GM18867 (cell line): ENCODE data around the gene IRX4.
"Not testable (repeated sequence)": the region's sequence is repeated elsewhere in the genome, so short reads cannot be mapped to it uniquely, and the experiment has no call there.

Source experiments
- ATAC-seq: cut with Tn5 transposase; IDR thresholded peaks from one replicate; pipeline ENCODE4 v1.9.1; 2021; ENCODE audit warnings: mild to moderate bottlenecking, moderate library complexity; ENCODE audit not compliant: unreplicated experiment

IRX4 gene

GRCh38 chr5:1879292-1880263 is 3.1 kb downstream of the IRX4 start:
- ATAC-seq = no peak

DNA sequence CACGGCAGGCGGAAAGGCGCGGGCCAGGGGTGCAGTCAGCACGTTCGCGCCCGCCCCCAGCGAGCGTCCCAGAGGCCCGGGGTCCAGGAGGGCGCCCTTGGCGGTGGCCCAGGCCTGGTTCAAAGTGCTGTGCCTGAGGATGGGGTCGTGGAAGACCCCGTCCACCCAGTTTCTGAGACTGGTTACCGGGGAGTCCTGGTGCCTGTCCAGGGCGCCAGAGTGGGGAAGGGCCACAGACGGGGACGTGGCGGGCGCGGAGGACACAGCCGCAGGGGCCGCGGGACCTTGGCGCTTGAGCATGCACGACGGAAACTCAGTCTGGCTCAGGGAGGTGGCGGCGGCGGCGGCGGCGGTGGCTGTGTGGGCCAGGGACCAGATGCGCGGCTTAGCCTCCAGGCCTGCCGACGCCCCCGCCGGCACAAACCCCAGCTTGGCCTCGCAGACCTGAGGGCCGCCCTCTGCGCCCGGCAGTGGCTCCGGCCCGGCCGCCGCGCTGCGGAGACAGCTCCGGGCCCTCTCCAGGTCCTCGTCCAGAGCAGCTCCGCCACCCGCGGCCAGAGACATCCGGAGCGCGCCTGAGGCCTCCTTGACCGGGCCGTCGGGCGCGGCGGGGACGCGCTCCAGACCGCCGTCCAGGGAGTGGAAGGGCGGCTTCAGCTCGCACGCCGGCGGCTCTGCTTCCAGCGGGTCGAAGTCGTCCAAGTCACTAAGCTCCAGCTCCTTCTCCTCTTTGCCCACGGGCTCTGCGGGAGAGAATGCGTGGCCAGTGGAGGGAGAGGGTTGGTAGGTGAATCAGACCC is 4.5 kb downstream of the IRX4 start:
- no peak for ATAC-seq

DNA sequence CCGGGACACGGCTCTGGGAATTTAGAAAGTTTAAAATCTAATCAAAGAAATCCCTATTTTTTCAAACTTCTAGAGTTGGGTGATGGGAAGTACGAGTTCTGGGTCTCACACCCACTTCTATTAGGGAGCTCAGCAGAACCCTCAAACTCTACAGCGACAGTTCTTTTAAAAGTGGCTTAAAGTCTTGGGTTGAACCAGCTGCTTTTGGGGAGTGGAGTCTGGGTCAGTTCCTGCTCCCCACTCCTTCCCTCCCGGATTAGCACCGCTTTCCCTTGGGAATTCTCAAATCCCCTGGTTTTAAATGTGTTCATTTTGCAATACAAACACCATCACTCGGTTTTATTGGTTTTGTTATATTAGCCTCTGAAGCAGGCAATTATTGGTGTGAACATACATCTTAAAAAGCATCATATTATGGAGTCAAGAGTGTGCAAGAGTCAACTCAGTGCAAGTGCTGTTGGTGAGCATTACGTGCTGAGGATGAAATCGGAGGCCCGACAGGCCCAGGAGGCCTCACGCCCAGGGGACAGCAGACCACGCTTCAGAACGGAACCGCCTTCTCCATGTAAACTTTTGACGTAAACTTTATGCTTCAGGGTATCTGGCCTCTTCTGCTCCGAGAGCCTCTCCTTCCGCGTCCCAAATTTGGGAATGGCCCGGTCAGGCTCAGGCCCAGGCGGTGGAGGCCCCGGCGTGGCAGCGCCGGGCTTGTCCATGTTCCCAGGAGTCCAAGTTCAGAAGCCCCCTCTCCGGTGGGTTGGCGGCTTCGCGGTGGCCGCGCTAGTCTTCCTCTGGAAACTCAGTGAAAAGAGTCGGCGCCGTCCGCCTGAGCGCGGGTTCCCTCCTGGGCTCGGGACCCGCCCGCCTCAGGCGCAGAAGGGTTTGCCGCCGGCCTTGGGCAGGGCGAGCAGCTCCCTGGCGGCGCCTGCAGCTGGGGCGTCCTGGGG is 5.3 kb downstream of the IRX4 start:
- ATAC-seq = no peak

GRCh38 chr5:1876660-1877064 is 6.1 kb downstream of the IRX4 start:
- ATAC-seq = no peak

GRCh38 chr5:1875843-1876659 is 6.7 kb downstream of the IRX4 start:
- ATAC-seq = no peak

DNA sequence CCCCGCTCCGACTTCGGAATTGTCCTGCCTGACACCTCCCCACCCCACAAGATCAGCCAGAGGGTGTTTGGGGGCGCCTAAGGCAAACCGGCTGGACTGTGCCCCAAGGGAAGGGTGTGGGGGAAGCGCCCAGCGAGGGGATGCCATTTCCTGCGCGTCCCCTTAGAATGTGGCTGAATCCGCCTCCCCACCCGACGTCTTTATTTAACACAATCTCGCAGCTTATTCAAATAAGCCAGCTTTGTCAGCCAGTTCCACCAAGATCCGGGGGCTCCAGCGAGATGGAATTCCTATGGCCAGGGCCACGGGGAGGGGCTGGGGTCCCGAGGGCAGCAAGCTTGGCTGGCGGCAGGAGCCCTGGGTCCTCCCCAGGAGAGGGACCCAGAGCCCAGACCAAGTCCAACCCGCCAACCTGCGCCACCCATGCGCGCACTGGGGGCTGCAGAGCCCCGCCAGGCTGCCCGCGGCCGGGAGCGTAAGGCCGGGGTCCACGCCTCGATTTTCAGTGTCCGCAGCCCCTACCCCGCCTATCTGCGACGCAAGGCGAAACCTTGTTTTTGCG is 7.4 kb downstream of the IRX4 start:
- ATAC-seq = no peak

DNA sequence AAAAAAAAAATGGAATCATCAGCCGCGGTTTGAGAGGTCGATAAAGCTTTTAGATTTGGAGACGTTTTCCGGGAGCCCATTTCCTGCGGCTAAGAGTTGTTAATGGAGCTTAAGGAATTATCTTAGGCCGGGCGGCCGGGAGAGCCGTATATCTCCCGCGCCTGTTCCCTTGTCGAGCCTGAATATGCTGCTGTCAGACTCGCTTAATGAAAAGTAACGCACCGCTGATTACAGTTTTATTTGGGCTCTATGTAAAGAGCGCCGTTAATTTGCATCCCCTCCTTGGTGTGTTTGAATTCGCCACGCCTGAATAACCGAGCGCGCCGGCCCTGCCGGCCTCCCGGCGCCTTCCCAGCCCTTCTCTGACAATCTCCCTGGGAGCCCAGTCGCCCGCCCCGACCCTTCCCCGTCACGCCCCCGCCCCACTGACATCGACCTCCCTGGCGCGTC is 7.9 kb downstream of the IRX4 start:
- ATAC-seq = no peak

DNA sequence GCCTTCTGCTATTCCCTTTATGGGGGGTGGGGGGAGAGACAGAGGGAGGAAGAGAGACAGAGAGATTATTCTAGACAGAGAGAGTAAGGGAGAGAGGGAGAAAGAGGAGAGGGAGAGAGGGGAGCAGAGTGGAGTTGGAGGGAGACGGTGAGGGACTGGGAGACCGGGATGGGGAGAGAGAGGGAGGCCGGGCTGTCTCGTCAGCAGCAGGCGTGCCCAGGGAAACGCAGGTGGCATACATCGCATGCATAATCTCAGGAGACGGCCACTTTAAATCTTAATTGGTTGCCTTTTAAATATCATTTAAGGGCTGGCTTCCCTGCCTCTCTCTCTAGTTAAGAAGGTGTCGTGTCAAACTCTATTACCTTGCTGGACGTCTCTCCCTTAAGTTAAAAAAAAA is 8.4 kb downstream of the IRX4 start:
- no peak for ATAC-seq

DNA sequence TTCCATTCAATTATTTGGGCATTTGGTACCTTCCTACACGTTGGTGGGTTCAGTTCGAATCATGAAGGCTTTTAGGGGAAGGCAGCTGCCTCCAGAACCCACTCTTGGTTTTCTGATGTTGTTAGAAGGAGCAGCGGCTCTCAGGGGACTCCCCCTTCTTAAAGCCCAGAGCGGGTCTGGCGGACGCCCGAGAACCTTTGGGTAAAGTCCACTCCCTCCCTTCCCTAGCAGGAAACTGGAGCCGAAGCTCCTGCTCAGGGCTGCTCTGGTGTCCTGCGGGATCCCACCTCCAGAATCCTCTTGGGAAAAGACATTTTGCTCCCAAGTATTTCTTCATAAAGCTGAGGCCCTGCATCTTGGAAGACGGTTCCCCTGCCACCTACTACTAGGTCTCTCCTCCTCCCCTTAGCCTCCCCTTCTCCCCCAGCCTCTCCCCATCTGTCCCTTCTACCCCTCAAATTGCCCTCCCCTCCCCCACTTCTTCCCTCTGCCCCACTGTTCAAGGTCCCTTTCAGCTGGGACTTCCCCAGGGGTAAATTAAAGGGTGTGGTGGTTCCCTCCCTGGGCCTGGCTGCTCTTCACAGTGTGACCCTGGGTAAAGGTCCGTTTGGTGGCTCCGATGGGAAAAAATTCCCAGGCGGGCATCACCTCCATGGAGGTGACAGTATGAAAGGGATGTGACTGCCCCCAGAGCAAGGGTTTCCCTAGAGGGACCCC is 9.3 kb downstream of the IRX4 start:
- no peak for ATAC-seq

- ATAC-seq = no peak
Observed at GRCh38 chr5:1871441-1871840, 11.3 kb downstream of the IRX4 start.

DNA sequence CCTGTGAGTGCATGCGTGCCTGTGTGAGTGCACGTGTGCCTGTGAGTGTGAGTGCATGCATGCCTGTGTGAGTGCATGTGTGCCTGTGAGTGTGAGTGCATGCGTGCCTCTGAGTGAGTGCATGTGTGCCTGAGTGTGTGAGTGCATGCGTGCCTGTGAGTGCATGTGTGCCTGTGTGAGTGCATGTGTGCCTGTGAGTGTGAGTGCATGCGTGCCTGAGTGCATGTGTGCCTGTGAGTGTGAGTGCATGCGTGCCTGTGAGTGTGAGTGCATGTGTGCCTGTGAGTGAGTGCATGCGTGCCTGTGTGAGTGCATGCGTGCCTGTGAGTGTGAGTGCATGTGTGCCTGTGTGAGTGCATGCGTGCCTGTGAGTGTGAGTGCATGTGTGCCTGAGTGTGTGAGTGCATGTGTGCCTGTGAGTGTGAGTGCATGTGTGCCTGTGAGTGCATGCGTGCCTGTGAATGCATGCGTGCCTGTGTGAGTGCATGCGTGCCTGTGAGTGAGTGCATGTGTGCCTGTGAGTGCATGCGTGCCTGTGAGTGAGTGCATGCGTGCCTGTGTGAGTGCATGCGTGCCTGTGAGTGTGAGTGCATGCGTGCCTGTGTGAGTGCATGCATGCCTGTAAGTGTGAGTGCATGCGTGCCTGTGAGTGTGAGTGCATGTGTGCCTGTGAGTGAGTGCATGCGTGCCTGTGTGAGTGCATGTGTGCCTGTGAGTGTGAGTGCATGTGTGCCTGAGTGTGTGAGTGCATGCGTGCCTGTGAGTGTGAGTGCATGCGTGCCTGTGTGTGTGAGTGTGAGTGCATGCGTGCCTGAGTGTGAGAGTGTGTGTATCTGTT is 12.1 kb downstream of the IRX4 start:
- ATAC-seq = not testable (repeated sequence)

GRCh38 chr5:1868886-1869475 is 13.7 kb downstream of the IRX4 start:
- ATAC-seq = no peak

DNA sequence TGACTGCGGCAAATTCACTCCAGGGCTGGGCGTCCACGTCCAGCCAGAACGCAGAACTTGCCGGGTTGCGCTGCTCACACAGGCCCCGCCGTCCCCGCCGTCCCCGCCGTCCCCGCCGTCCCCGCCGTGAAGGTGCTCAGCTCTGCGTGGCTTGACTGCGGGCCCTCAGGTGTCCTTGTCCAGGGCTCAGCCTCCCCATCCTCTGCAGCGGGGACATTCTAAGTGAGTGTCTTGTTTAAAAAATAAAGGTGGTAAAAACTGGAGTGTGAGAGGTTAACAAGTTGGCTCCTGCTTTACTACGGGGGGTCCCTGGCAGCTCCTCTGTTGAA is 14.9 kb downstream of the IRX4 start:
- ATAC-seq = no peak

DNA sequence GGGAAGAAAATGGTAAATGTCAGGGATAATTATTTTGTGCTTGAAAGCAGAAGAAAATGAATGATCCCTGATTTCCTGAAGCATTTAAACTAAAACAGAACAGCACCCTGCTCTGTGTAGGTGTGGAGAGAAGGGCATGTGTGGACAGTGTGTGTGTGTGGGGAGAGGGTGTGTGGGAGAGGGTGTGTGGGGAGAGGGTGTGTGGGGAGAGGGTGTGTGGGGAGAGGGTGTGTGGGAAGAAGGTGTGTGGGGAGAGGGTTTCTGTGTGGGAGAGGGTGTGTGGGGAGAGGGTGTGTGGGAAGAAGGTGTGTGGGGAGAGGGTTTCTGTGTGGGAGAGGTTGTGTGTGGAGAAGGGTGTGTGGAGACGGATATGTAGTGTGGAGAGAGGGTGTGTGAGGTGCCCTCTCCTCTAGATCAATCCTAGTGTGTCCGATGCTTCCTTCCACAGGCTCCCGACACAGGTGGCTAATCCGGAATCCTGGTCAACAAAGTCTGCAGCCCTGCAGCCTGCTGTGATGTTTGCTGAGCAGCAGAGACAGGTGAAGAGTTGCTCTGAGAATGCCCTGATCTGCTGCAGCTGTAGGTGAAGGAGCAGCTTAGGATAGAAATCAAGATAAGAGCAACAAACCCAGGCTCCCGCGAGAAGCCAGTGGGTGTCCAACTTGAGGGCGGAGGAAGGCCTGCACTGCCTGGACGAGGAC is 15.5 kb downstream of the IRX4 start:
- ATAC-seq = no peak

- ATAC-seq = no peak
Observed at GRCh38 chr5:1865948-1866347, 16.8 kb downstream of the IRX4 start.

DNA sequence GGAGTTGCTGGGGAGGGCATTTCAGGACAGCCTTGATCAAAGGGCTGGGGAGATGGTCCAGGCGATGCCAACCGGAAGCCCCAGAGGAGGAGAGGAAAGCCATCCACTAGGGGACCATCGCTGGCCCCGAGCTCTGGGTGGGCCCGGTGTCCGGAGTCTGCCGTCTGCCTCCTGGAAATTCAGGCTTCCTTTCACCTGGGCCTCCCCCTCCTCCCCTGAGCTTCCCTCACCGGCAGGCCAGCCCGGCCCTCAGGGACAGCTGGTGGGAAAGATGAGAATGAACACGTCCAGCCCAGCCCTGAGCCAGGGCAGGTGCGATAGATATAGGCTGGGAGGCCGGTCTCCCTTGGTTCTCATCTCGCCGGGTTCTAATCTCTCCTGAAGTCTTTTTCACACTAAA is 17.2 kb downstream of the IRX4 start:
- ATAC-seq = no peak

DNA sequence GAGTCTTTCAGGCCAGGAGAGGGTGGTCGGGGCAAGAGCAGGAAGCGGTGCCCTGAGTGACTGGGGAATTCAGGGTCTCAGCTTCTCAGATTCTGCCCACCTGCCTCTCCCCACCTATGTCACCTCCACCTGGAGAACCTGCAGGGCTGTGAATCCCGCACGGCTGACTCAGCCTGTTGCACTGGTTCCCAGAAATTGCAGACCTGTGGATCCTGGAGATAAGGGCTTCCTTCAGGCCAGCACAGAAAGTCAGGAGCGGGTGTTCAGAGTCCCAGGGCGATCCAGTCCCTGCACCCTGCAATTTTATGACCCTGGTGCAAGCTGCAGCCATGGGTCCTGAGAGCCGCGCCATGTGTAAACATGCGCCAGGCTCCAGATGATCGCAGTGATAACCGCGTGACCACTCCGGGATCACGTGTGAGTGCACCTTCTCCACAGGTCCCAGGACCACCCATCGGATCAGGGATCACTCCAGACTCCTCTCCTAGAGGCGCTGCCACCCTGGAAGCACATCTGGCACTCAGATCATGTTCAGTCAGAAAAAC is 17.8 kb downstream of the IRX4 start:
- ATAC-seq = no peak
